ENCODE data around the gene OASL.
"Not testable (repeated sequence)": the region's sequence is repeated elsewhere in the genome, so short reads cannot be mapped to it uniquely, and the experiment has no call there.

DNA sequence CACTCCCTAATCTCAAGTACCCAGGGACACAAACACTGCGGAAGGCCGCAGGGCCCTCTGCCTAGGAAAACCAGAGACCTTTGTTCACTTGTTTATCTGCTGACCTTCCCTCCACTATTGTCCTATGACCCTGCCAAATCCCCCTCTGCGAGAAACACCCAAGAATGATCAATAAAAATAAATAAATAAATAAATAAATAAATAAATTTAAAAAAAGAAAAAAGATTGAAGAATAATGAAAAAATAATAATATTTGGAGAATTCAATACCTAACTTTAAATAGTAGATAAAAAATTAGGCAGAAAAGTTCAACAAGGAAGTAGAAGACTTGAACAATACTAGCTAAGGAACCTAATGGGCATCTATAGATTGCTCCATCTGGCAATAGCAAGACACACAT lies 38.4 kb upstream of the OASL start:
- TF ChIP-seq, protein P1, sequence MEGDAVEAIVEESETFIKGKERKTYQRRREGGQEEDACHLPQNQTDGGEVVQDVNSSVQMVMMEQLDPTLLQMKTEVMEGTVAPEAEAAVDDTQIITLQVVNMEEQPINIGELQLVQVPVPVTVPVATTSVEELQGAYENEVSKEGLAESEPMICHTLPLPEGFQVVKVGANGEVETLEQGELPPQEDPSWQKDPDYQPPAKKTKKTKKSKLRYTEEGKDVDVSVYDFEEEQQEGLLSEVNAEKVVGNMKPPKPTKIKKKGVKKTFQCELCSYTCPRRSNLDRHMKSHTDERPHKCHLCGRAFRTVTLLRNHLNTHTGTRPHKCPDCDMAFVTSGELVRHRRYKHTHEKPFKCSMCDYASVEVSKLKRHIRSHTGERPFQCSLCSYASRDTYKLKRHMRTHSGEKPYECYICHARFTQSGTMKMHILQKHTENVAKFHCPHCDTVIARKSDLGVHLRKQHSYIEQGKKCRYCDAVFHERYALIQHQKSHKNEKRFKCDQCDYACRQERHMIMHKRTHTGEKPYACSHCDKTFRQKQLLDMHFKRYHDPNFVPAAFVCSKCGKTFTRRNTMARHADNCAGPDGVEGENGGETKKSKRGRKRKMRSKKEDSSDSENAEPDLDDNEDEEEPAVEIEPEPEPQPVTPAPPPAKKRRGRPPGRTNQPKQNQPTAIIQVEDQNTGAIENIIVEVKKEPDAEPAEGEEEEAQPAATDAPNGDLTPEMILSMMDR (conservative IDR thresholded peaks at IDR 0.05) = not testable (repeated sequence)
- TF ChIP-seq EZH2 (IDR thresholded peaks at IDR 0.05; ENCODE audit: low read depth) = not testable (repeated sequence)
